GM23248 (cell line): ENCODE results near the gene XIRP1. TPM values are rescaled to one million over a fixed set of nuclear protein-coding genes. Genes with fewer than 3 reads are reported as not detected.

ENCODE experiments used
- DNase-seq: peaks from one replicate; pipeline ENCODE4 v3.0.0-alpha.2; 2015
- H2AFZ ChIP-seq: fragments of 200-600 bp; sonication (generic); 2 replicates; pipeline ENCODE4 v1.6.1; 2016; ENCODE audit warnings: antibody characterized with exemption
- H3F3A ChIP-seq: fragments of 200-600 bp; sonication (generic); 2 replicates; pipeline ENCODE4 v1.6.1; 2016; ENCODE audit warnings: mild to moderate bottlenecking, antibody characterized with exemption, mixed run types; ENCODE audit not compliant: insufficient read depth
- H3K27ac ChIP-seq: fragments of 200-600 bp; sonication (generic); 2 replicates; pipeline ENCODE4 v1.5.1; 2016; ENCODE audit warnings: mild to moderate bottlenecking
- H3K27me3 ChIP-seq: fragments of 200-600 bp; sonication (generic); replicated peaks from 2 replicates; pipeline ENCODE4 v1.6.1; 2016; ENCODE audit warnings: mild to moderate bottlenecking; ENCODE audit not compliant: insufficient read depth
- H3K36me3 ChIP-seq: fragments of 200-600 bp; sonication (generic); 2 replicates; pipeline ENCODE4 v1.6.1; 2016; ENCODE audit warnings: low read depth, mild to moderate bottlenecking
- H3K4me1 ChIP-seq: fragments of 200-600 bp; sonication (generic); 2 replicates; pipeline ENCODE4 v1.6.1; 2016; ENCODE audit warnings: mild to moderate bottlenecking; ENCODE audit not compliant: insufficient read depth
- H3K4me2 ChIP-seq: fragments of 200-600 bp; sonication (generic); one replicate; pipeline ENCODE4 v1.6.1; 2016; ENCODE audit warnings: mild to moderate bottlenecking; ENCODE audit not compliant: unreplicated experiment
- H3K4me3 ChIP-seq: fragments of 200-600 bp; sonication (generic); 2 replicates; pipeline ENCODE4 v1.5.1; 2016; ENCODE audit warnings: mild to moderate bottlenecking
- H3K79me2 ChIP-seq: fragments of 200-600 bp; sonication (generic); 2 replicates; pipeline ENCODE4 v1.6.1; 2016; ENCODE audit warnings: mild to moderate bottlenecking; ENCODE audit not compliant: insufficient read depth
- H3K9ac ChIP-seq: fragments of 200-600 bp; sonication (generic); 2 replicates; pipeline ENCODE4 v1.6.1; 2016; ENCODE audit warnings: mild to moderate bottlenecking
- H3K9me2 ChIP-seq: fragments of 200-600 bp; sonication (generic); 2 replicates; pipeline ENCODE4 v1.6.1; 2016; ENCODE audit warnings: mixed run types, mild to moderate bottlenecking, moderate library complexity; ENCODE audit not compliant: insufficient read depth
- H3K9me3 ChIP-seq: fragments of 200-600 bp; sonication (generic); one replicate; pipeline ENCODE4 v1.6.1; 2017; ENCODE audit warnings: low read depth
- H4K20me1 ChIP-seq: fragments of 200-600 bp; sonication (generic); 2 replicates; pipeline ENCODE4 v1.6.0; 2016; ENCODE audit not compliant: insufficient read depth
- EZH2 ChIP-seq: fragments of 200-600 bp; sonication (generic); IDR thresholded peaks from 2 replicates; pipeline ENCODE4 v1.6.1; 2018; ENCODE audit warnings: antibody characterized with exemption, mild to moderate bottlenecking; ENCODE audit not compliant: insufficient read depth, poor library complexity, severe bottlenecking
- EZH2phosphoT487 ChIP-seq: fragments of 200-600 bp; sonication (generic); IDR thresholded peaks from 2 replicates; pipeline ENCODE4 v1.6.1; 2018; ENCODE audit warnings: antibody characterized with exemption, moderate library complexity, mild to moderate bottlenecking, low read depth; ENCODE audit not compliant: insufficient read depth
- WGBS, 2 experiments: methylation state at CpG; one replicate each; pipeline ENCODE4 v1.1.6; 2015 to 2017; ENCODE audit warnings: low lambda C conversion rate in 2 of 2, low coverage in 1 of 2; ENCODE audit errors: missing lambda C conversion rate in 2 of 2; 5-methylcytosine and 5-hydroxymethylcytosine counted together
- in situ Hi-C: fragments of 300-500 bp; cut with MboI; formaldehyde crosslinking; loops from 2 replicates; pipeline ENCODE4 v1.15.0; 2020
- polyA plus RNA-seq: library from polyadenylated mRNA; unstranded; fragments of >200 nt; fragmentation: Nextera tagmentation; extraction: Ambion mirVana; gene quantifications from 2 replicates; pipeline ENCODE4 v1.2.1, GENCODE V29; 2016
- total RNA-seq: library from RNA; depleted of rRNA; stranded (reverse); fragments of >200 nt; shearing (Covaris generic); gene quantifications from 2 replicates; pipeline ENCODE4 v1.2.3, GENCODE V29; 2014

The XIRP1 gene
- total and polyA plus RNA-seq, 2 experiments from 2014 or later = not detected

- Histone ChIP-seq H3K9ac (no peak overlapping the region), H3K27ac (no peak overlapping the region), H3K9me2 (no peaks in the 10 kb centered on the region), H3K4me1 (no peaks in the 10 kb centered on the region), H3K36me3 (no peaks in the 10 kb centered on the region), H3K4me3 (no peak overlapping the region), H3K79me2 (no peaks in the 10 kb centered on the region), H3F3A (no peaks in the 10 kb centered on the region), H3K4me2 (no peak overlapping the region), H3K9me3 (no peaks in the 10 kb centered on the region), H3K27me3 (peaks cover 39% of the 10 kb centered on the region), H4K20me1 (no peaks in the 10 kb centered on the region), H2AFZ (no peak overlapping the region; the same call in 1 of the 2 replicates)
- TF ChIP-seq EZH2 (no peak), EZH2phosphoT487 (no peak)
- in situ Hi-C loops = no loop called here
- DNase-seq = no peak
- WGBS, 2 experiments = 50 to 61% methylated on average over 5 of the region's 5 CpGs
Measured at GRCh38 chr3:39207361-39208186, 15.2 kb upstream of the XIRP1 start.

- Histone ChIP-seq H3F3A (no peaks in the 10 kb centered on the region), H3K79me2 (no peaks in the 10 kb centered on the region), H3K9ac (no peak overlapping the region), H3K4me1 (no peaks in the 10 kb centered on the region), H3K4me2 (no peak overlapping the region), H3K36me3 (no peaks in the 10 kb centered on the region), H3K27me3 (peaks cover 42% of the 10 kb centered on the region), H3K4me3 (no peak overlapping the region), H3K9me2 (no peaks in the 10 kb centered on the region), H4K20me1 (no peaks in the 10 kb centered on the region), H3K27ac (no peak overlapping the region), H3K9me3 (no peaks in the 10 kb centered on the region), H2AFZ (no peak overlapping the region)
- 82% methylated on average over 6 of the region's 6 CpGs for WGBS, 2 experiments
- DNase-seq = no peak
- TF ChIP-seq EZH2phosphoT487 (no peak), EZH2 (no peak)
- in situ Hi-C loops = no loop called here
Measured at GRCh38 chr3:39205919-39206516, 13.6 kb upstream of the XIRP1 start.

- Histone ChIP-seq H3K4me1 (no peaks in the 10 kb centered on the region), H3K27me3 (peaks cover 41% of the 10 kb centered on the region), H3K27ac (no peak overlapping the region), H3K4me2 (no peak overlapping the region), H2AFZ (no peak overlapping the region), H3K36me3 (no peaks in the 10 kb centered on the region), H3K9me2 (no peaks in the 10 kb centered on the region), H3K9ac (no peak overlapping the region), H3K79me2 (no peaks in the 10 kb centered on the region), H4K20me1 (no peaks in the 10 kb centered on the region), H3F3A (no peaks in the 10 kb centered on the region), H3K9me3 (no peaks in the 10 kb centered on the region), H3K4me3 (no peak overlapping the region)
- TF ChIP-seq EZH2 (no peak), EZH2phosphoT487 (no peak)
- in situ Hi-C loops = no loop called here
- WGBS, 2 experiments = 46 to 54% methylated on average over 2 of the region's 2 CpGs
- no peak for DNase-seq
Measured at GRCh38 chr3:39205131-39205530, 12.7 kb upstream of the XIRP1 start.

GRCh38 chr3:39203860-39204259 is 11.5 kb upstream of the XIRP1 start:
- WGBS, 2 experiments = 58 to 72% methylated on average over 5 of the region's 5 CpGs
- H3K4me1 ChIP-seq = no peaks in the 10 kb centered on the region
- H3K9me3 ChIP-seq = no peaks in the 10 kb centered on the region
- TF ChIP-seq EZH2 (no peak), EZH2phosphoT487 (no peak)
- H3K27me3 ChIP-seq = peaks cover 41% of the 10 kb centered on the region
- H4K20me1 ChIP-seq = no peaks in the 10 kb centered on the region
- no peaks in the 10 kb centered on the region for H3K9me2 ChIP-seq
- in situ Hi-C loops = no loop called here
- H3F3A ChIP-seq = no peaks in the 10 kb centered on the region
- no peak overlapping the region for H3K27ac ChIP-seq
- no peak overlapping the region for H3K9ac ChIP-seq
- no peak overlapping the region for H3K4me3 ChIP-seq
- no peak overlapping the region for H2AFZ ChIP-seq
- H3K79me2 ChIP-seq = no peaks in the 10 kb centered on the region
- no peaks in the 10 kb centered on the region for H3K36me3 ChIP-seq
- no peak for DNase-seq
- no peak overlapping the region for H3K4me2 ChIP-seq
